ENCODE results near the gene RAF1. TPM values are rescaled to one million over a fixed set of nuclear protein-coding genes. Genes with fewer than 3 reads are reported as not detected.

Gene RAF1
- total RNA-seq, 1 experiment from 2014 or later: 68.8 TPM

- no peak for ATAC-seq
- TSS peak; percentile 26 for BruUV-seq (replicated peaks)
- H3K36me3 ChIP-seq (ENCODE audit: control insufficient read depth, insufficient read depth, low read length): peaks cover 18% of the 10 kb centered on the region
- H3K9me3 ChIP-seq (ENCODE audit: control insufficient read depth, insufficient read depth, low read depth, low read length): no peaks in the 10 kb centered on the region
- intact Hi-C loops (cut with micrococcal nuclease; ENCODE audit: unreplicated experiment) (no loop called here), in situ Hi-C loops (cut with HindIII; ENCODE audit: low pct_unique_long_range_greater_than_20kb, low sequenced_read_pairs) (no loop called here)
- DNase-seq (ENCODE audit: low read depth, low spot score): no peak
- no peak for TF ChIP-seq CTCF (IDR thresholded peaks at IDR 0.05)
- no peak for TF ChIP-seq SIN3A (IDR thresholded peaks at IDR 0.05; ENCODE audit: borderline replicate concordance, insufficient read depth, low read depth, low read length)
- TF ChIP-seq POLR2AphosphoS5 (IDR thresholded peaks at IDR 0.05; ENCODE audit: low read depth, low read length): no peak
- no peak for TF ChIP-seq REST (IDR thresholded peaks at IDR 0.05; ENCODE audit: insufficient read depth in 1 of 2, low read depth in 2 of 2, low read length in 1 of 2)
- TF ChIP-seq TCF7L2 (IDR thresholded peaks at IDR 0.05; ENCODE audit: low read depth, low read length): no peak
- POLR2A ChIA-PET: no interaction called here
- no peak overlapping the region for H3K4me3 ChIP-seq (ENCODE audit: low read depth in 2 of 2, low read length in 2 of 2)
- CTCF ChIA-PET: no interaction called here
- no peak overlapping the region for H3K27ac ChIP-seq (ENCODE audit: low read length)
- H3K27me3 ChIP-seq (ENCODE audit: control insufficient read depth, insufficient read depth, low read length): no peaks in the 10 kb centered on the region
- no peaks in the 10 kb centered on the region for H3K4me1 ChIP-seq (ENCODE audit: control insufficient read depth, insufficient read depth, low read length)
Measured at GRCh38 chr3:12598890-12599289, 65.0 kb downstream of the RAF1 start.

- no peaks in the 10 kb centered on the region for H3K27me3 ChIP-seq (ENCODE audit: control insufficient read depth, insufficient read depth, low read length)
- in situ Hi-C loops (cut with HindIII; ENCODE audit: low pct_unique_long_range_greater_than_20kb, low sequenced_read_pairs) (no loop called here), intact Hi-C loops (cut with micrococcal nuclease; ENCODE audit: unreplicated experiment) (no loop called here)
- CTCF ChIA-PET: interaction anchor here (0.6 kb wide), 1 partner anchor 275 kb away, joined by 5 read pairs; no protein-coding TSS in a partner anchor
- H3K4me3 ChIP-seq (ENCODE audit: low read depth in 2 of 2, low read length in 2 of 2): no peak overlapping the region
- ATAC-seq: no peak
- no TSS peak for BruUV-seq (replicated peaks)
- no peaks in the 10 kb centered on the region for H3K9me3 ChIP-seq (ENCODE audit: control insufficient read depth, insufficient read depth, low read depth, low read length)
- TF ChIP-seq TCF7L2 (IDR thresholded peaks at IDR 0.05; ENCODE audit: low read depth, low read length) (no peak), CTCF (IDR thresholded peaks at IDR 0.05) (no peak), POLR2AphosphoS5 (IDR thresholded peaks at IDR 0.05; ENCODE audit: low read depth, low read length) (no peak), REST (IDR thresholded peaks at IDR 0.05; ENCODE audit: insufficient read depth in 1 of 2, low read depth in 2 of 2, low read length in 1 of 2) (no peak), SIN3A (IDR thresholded peaks at IDR 0.05; ENCODE audit: borderline replicate concordance, insufficient read depth, low read depth, low read length) (no peak)
- DNase-seq (ENCODE audit: low read depth, low spot score): no peak
- peaks cover 4% of the 10 kb centered on the region for H3K36me3 ChIP-seq (ENCODE audit: control insufficient read depth, insufficient read depth, low read length)
- POLR2A ChIA-PET: no interaction called here
- H3K27ac ChIP-seq (ENCODE audit: low read length): no peak overlapping the region
- no peaks in the 10 kb centered on the region for H3K4me1 ChIP-seq (ENCODE audit: control insufficient read depth, insufficient read depth, low read length)
Measured at GRCh38 chr3:12593473-12593872, 70.4 kb downstream of the RAF1 start.
